Kidney epithelial cell (primary cell): Measurements from ENCODE around the gene TRRAP. TPM values are rescaled to one million over a fixed set of nuclear protein-coding genes. Genes with fewer than 3 reads are reported as not detected.
A peak's percentile ranks its signal among the peaks of the same experiment; 100 is the strongest.
"Not testable (repeated sequence)": the region's sequence is repeated elsewhere in the genome, so short reads cannot be mapped to it uniquely, and the experiment has no call there.

Experiments used
- DNase-seq: peaks from one replicate; pipeline ENCODE4 v3.0.0-alpha.2; 2010; ENCODE audit warnings: low read depth
- H3K27me3 ChIP-seq: 2 replicates; pipeline ENCODE4 v1.6.0; 2011; ENCODE audit warnings: low read length; ENCODE audit not compliant: control insufficient read depth, insufficient read depth
- H3K36me3 ChIP-seq: 2 replicates; pipeline ENCODE4 v1.5.1; 2011; ENCODE audit warnings: low read length; ENCODE audit not compliant: control insufficient read depth, insufficient read depth
- H3K4me3 ChIP-seq: 2 replicates; pipeline ENCODE4 v1.5.1; 2011; ENCODE audit warnings: low read depth, mild to moderate bottlenecking, control low read depth, low read length
- CTCF ChIP-seq: IDR thresholded peaks from 2 replicates; pipeline ENCODE4 v1.5.1; 2011; ENCODE audit warnings: mild to moderate bottlenecking, moderate library complexity, low read length, control low read depth, inconsistent platforms; ENCODE audit not compliant: insufficient read depth, poor library complexity, severe bottlenecking
- total RNA-seq: library from RNA; depleted of rRNA; stranded (reverse); fragments of >200 nt; gene quantifications from 2 replicates; pipeline ENCODE4 v1.2.3, GENCODE V29; 2015

The TRRAP gene
- total RNA-seq, 1 donor from 2014 or later: 35.1 TPM

- peak; percentile 75 for TF ChIP-seq CTCF
- DNase-seq: no peak
- Histone ChIP-seq H3K27me3 (no peaks in the 10 kb centered on the region), H3K4me3 (no peak overlapping the region), H3K36me3 (no peaks in the 10 kb centered on the region)
Measured at GRCh38 chr7:98836811-98837629, 41.3 kb upstream of the TRRAP start.

GRCh38 chr7:98837630-98837972, 40.7 kb upstream of the TRRAP start:
- Histone ChIP-seq H3K27me3 (no peaks in the 10 kb centered on the region), H3K4me3 (no peak overlapping the region), H3K36me3 (no peaks in the 10 kb centered on the region)
- DNase-seq: no peak
- TF ChIP-seq CTCF: no peak

- no peak for DNase-seq
- Histone ChIP-seq H3K36me3 (no peaks in the 10 kb centered on the region), H3K27me3 (no peaks in the 10 kb centered on the region), H3K4me3 (no peak overlapping the region)
- TF ChIP-seq CTCF: no peak
Measured at GRCh38 chr7:98840096-98840495, 38.2 kb upstream of the TRRAP start.

- no peaks in the 10 kb centered on the region for H3K27me3 ChIP-seq
- H3K36me3 ChIP-seq: no peaks in the 10 kb centered on the region
- peak; percentile 39 for DNase-seq
- no peak overlapping the region for H3K4me3 ChIP-seq
- TF ChIP-seq CTCF: no peak
Measured at GRCh38 chr7:98840722-98841121, 37.6 kb upstream of the TRRAP start.

- H3K4me3 ChIP-seq: no peak overlapping the region
- peak; percentile 56 for DNase-seq
- TF ChIP-seq CTCF: peak; percentile 96
Measured at GRCh38 chr7:98841179-98841997, 36.9 kb upstream of the TRRAP start.

GRCh38 chr7:98842552-98842951, 35.8 kb upstream of the TRRAP start:
- H3K36me3 ChIP-seq, H3K4me3 ChIP-seq, DNase-seq, H3K27me3 ChIP-seq: not testable (repeated sequence)

More at GRCh38 chr7:98841179-98841997, 36.9 kb upstream of the TRRAP start:
- H3K27me3 ChIP-seq: no peaks in the 10 kb centered on the region
- H3K36me3 ChIP-seq: no peaks in the 10 kb centered on the region
